MM.1S (cell line): ENCODE data around the gene RABL3.

Experiments
- EZH2 ChIP-seq: fragments of 300-600 bp; sonication (generic); optimal IDR thresholded peaks from 2 replicates; pipeline ENCODE3; 2017; ENCODE audit warnings: low read depth, mild to moderate bottlenecking, antibody characterized with exemption, low read length, mixed read lengths
- EZH2phosphoT487 ChIP-seq: fragments of 300-600 bp; sonication (generic); IDR thresholded peaks from 2 replicates; pipeline ENCODE4 v1.6.1; 2018; ENCODE audit warnings: antibody characterized with exemption, low read length
- TF ChIP-seq, protein P1 (sequence below): fragments of 300-600 bp; sonication (generic); IDR thresholded peaks from 2 replicates; pipeline ENCODE4 v1.5.1; 2016; ENCODE audit warnings: antibody characterized with exemption, low read length, mixed read lengths

DNA sequence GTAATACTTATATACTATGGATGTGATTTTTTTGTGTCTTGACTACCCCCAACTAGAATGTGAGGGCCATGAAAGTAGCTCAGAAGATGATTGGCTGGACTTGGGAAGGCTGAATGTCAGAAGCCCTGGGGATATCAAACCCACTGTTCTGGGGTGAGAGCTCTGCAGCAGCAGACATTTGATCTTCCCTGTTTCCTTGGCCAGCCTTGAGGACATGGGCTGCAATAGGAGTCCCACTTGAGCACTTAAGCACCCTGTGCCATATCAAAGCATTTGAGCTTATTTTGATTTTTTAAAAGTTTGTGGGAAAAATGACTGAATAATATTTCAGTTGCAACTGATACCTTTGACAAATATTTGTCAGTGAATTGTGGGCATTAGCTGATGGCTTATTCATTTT lies 21.9 kb upstream of the RABL3 start:
- TF ChIP-seq, protein P1, sequence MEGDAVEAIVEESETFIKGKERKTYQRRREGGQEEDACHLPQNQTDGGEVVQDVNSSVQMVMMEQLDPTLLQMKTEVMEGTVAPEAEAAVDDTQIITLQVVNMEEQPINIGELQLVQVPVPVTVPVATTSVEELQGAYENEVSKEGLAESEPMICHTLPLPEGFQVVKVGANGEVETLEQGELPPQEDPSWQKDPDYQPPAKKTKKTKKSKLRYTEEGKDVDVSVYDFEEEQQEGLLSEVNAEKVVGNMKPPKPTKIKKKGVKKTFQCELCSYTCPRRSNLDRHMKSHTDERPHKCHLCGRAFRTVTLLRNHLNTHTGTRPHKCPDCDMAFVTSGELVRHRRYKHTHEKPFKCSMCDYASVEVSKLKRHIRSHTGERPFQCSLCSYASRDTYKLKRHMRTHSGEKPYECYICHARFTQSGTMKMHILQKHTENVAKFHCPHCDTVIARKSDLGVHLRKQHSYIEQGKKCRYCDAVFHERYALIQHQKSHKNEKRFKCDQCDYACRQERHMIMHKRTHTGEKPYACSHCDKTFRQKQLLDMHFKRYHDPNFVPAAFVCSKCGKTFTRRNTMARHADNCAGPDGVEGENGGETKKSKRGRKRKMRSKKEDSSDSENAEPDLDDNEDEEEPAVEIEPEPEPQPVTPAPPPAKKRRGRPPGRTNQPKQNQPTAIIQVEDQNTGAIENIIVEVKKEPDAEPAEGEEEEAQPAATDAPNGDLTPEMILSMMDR, result no peak
- TF ChIP-seq EZH2 (no peak), EZH2phosphoT487 (no peak)
